Thoracic aorta (tissue), 2 donors: ENCODE measurements around the gene ESR2. TPM values are rescaled to one million over a fixed set of nuclear protein-coding genes. Genes with fewer than 3 reads are reported as not detected.
"Not testable (repeated sequence)": the region's sequence is repeated elsewhere in the genome, so short reads cannot be mapped to it uniquely, and the experiment has no call there.

Experiments
- ATAC-seq: fragments of 150-250 bp; one replicate; pipeline ENCODE4 v1.8.0; 2017; ENCODE audit warnings: low read depth; ENCODE audit not compliant: insufficient number of reproducible peaks, low FRiP score
- DNase-seq: peaks from one replicate; pipeline ENCODE4 v3.0.0-alpha.2; 2020; ENCODE audit warnings: low spot score
- H3K27ac ChIP-seq, 2 donors: fragments of 200-600 bp; sonication (generic); 1 replicate in 1 of 2; 2 replicates in 1 of 2; pipeline ENCODE4 v1.5.1; 2016; ENCODE audit warnings: mild to moderate bottlenecking in 2 of 2, moderate library complexity in 2 of 2
- H3K27me3 ChIP-seq: fragments of 200-600 bp; sonication (generic); replicated peaks from 2 replicates; pipeline ENCODE4 v1.6.0; 2016; ENCODE audit warnings: mild to moderate bottlenecking; ENCODE audit not compliant: insufficient read depth
- H3K36me3 ChIP-seq: fragments of 200-600 bp; sonication (generic); one replicate; pipeline ENCODE4 v1.5.1; 2016
- H3K4me1 ChIP-seq, 2 donors: fragments of 200-600 bp; sonication (generic); 1 replicate in 1 of 2; 2 replicates in 1 of 2; pipeline versions ENCODE4 v1.5.1 to v1.6.0; 2016; ENCODE audit warnings: low read depth in 2 of 2, mild to moderate bottlenecking in 1 of 2; ENCODE audit not compliant: control insufficient read depth in 1 of 2
- H3K4me3 ChIP-seq: fragments of 200-600 bp; sonication (generic); 2 replicates; pipeline ENCODE4 v1.5.1; 2016; ENCODE audit warnings: mild to moderate bottlenecking
- H3K9me3 ChIP-seq: fragments of 200-600 bp; sonication (generic); 2 replicates; pipeline ENCODE4 v1.5.1; 2016
- total RNA-seq, 2 donors: library from RNA; depleted of rRNA; stranded (reverse); fragments of >200 nt; gene quantifications; one replicate each; pipeline versions ENCODE4 v1.1.0 to v1.2.3, GENCODE V29; 2016
- TF ChIP-seq, protein P1 (sequence below): fragments of 200-600 bp; sonication (generic); IDR thresholded peaks from one replicate; pipeline ENCODE4 v1.5.1; 2019; ENCODE audit warnings: antibody characterized with exemption

ESR2 gene
- total RNA-seq, 2 donors from 2014 or later = 0.27 to 0.71 TPM

DNA sequence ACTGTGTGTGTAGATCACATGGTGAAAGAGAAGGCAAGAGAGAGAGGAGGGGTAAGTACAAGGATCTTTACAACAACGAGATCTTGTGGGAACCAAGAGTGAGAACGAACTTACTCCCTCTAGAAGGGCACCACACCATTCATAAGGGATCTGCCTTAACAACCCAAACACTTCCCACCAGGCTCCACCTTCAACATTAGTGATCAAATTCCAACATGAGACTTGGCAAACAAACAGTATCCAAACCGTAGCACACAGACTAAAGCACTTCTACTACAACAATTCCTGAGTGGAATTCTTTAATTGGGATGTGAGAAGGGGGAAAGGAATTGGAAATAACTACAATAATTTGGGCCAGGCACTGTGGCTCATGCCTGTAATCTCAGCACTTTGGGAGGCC is 35.0 kb upstream of the ESR2 start:
- no peaks in the 10 kb centered on the region for H3K4me1 ChIP-seq
- H3K9me3 ChIP-seq = no peaks in the 10 kb centered on the region
- ATAC-seq (no peak), DNase-seq (no peak)
- H3K27me3 ChIP-seq = no peaks in the 10 kb centered on the region
- no peak overlapping the region for H3K4me3 ChIP-seq
- H3K36me3 ChIP-seq = no peaks in the 10 kb centered on the region
- TF ChIP-seq, protein P1, sequence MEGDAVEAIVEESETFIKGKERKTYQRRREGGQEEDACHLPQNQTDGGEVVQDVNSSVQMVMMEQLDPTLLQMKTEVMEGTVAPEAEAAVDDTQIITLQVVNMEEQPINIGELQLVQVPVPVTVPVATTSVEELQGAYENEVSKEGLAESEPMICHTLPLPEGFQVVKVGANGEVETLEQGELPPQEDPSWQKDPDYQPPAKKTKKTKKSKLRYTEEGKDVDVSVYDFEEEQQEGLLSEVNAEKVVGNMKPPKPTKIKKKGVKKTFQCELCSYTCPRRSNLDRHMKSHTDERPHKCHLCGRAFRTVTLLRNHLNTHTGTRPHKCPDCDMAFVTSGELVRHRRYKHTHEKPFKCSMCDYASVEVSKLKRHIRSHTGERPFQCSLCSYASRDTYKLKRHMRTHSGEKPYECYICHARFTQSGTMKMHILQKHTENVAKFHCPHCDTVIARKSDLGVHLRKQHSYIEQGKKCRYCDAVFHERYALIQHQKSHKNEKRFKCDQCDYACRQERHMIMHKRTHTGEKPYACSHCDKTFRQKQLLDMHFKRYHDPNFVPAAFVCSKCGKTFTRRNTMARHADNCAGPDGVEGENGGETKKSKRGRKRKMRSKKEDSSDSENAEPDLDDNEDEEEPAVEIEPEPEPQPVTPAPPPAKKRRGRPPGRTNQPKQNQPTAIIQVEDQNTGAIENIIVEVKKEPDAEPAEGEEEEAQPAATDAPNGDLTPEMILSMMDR = no peak
- no peak overlapping the region for H3K27ac ChIP-seq

- Histone ChIP-seq H3K9me3 (no peaks in the 10 kb centered on the region), H3K27me3 (no peaks in the 10 kb centered on the region), H3K4me1 (no peaks in the 10 kb centered on the region), H3K36me3 (no peaks in the 10 kb centered on the region), H3K4me3 (no peak overlapping the region), H3K27ac (no peak overlapping the region)
- TF ChIP-seq, protein P1 = no peak
- DNase-seq (no peak), ATAC-seq (no peak)
Observed at GRCh38 chr14:64326502-64326901, 32.3 kb upstream of the ESR2 start.

GRCh38 chr14:64324895-64325294 is 30.7 kb upstream of the ESR2 start:
- Histone ChIP-seq H3K27me3 (no peaks in the 10 kb centered on the region), H3K4me3 (no peak overlapping the region), H3K36me3 (no peaks in the 10 kb centered on the region), H3K27ac (no peak overlapping the region), H3K4me1 (no peaks in the 10 kb centered on the region), H3K9me3 (no peaks in the 10 kb centered on the region)
- TF ChIP-seq, protein P1 = no peak
- no peak for DNase-seq
- no peak for ATAC-seq

DNA sequence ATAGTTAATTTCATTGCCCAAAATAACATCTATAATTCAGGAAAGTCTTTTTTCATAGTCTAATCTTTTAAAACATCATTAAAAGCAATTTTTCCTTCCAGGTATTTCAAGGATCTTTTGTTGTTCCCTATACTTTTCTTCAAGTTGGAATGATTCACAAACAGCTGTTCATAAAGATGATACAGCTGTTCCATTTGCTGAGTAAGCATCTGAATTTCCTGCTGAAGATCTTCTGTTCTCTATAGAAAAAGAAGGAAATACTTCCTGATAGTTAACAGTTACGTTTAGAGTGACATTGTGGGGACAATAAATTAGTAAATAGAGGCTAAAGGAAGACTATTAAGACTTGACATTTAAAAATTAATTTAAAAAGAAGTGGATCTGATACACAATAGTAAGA is 30.3 kb upstream of the ESR2 start:
- Histone ChIP-seq H3K36me3 (no peaks in the 10 kb centered on the region), H3K27me3 (no peaks in the 10 kb centered on the region), H3K9me3 (no peaks in the 10 kb centered on the region), H3K4me3 (no peak overlapping the region), H3K4me1 (no peaks in the 10 kb centered on the region), H3K27ac (no peak overlapping the region)
- no peak for DNase-seq
- TF ChIP-seq, protein P1 = no peak
- no peak for ATAC-seq

GRCh38 chr14:64320362-64320761 is 26.2 kb upstream of the ESR2 start:
- not testable (repeated sequence) for H3K9me3 ChIP-seq, H3K36me3 ChIP-seq, ATAC-seq, H3K27me3 ChIP-seq, DNase-seq, H3K4me3 ChIP-seq, H3K4me1 ChIP-seq, H3K27ac ChIP-seq

DNA sequence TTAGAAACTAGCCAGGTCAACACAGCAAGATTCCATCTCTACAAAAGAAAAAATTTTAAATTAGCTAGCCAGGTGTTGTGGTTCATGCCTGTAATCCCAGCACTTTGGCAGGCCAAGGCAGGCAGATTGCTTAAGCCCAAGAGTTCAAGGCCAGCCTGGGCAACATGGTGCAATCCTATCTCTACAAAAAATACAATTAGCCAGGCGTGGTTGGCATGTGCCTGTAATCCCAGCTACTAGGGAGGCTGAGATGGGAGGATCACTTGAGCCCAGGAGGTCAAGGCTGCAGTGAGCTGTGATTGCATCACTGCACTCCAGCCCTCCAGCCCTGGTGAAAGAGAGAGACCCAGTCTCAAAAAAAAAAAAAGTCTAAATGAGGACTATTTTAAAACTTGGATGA is 24.5 kb upstream of the ESR2 start:
- not testable (repeated sequence) for H3K27me3 ChIP-seq, H3K36me3 ChIP-seq

More for the DNA sequence above, 24.5 kb upstream of the ESR2 start:
- not testable (repeated sequence) for DNase-seq, H3K9me3 ChIP-seq, H3K27ac ChIP-seq, ATAC-seq, H3K4me3 ChIP-seq, H3K4me1 ChIP-seq
